IPS DF 19.7 (cell line): ENCODE data around the gene OSTC.
"Not testable (repeated sequence)": the region's sequence is repeated elsewhere in the genome, so short reads cannot be mapped to it uniquely, and the experiment has no call there.

Experiments used
- DNase-seq: peaks from one replicate; pipeline ENCODE4 v3.0.0-alpha.2; 2013; ENCODE audit warnings: low read depth, low spot score

Gene OSTC

GRCh38 chr4:108646706-108647105 is 3.7 kb upstream of the OSTC start:
- DNase-seq, result no peak

DNA sequence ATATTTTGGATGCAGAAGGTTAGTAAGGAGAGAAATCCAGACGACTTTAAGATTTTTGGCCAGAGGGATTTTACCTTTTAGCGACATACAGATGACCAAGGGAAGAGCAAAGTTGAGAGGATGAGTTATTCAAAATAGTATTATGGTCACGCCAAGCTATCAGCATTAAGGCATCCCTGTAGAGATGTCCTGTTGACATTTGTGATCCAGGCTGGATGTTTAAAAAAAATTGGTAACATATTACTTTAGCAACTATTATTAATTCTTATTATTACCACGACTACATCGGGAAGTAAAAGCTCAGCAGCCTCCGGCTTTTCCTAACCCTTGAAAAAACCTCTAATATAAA is 562 bp upstream of the OSTC start:
- no peak for DNase-seq

GRCh38 chr4:108651014-108651791 is 804 bp downstream of the OSTC start:
- no peak for DNase-seq

DNA sequence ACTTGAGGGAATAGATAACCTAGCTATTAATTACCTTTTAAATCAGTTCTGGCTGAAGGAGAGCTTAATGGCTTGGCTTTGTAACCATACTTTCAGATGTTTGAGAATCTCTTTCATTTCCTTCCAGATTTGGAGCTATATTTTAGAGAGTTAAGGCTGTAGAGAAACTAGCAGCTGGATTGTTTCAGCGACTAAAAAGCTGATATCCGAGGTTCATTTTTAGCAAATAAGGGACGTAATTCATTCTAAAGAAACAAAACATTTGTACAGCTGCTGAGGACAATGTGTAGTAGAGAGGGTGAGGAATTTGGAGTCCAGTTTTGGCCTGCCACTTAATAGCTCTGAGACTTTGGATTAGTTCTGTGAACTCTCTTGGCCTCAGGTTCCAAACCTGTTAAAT is 12.2 kb downstream of the OSTC start:
- DNase-seq, result no peak

- no peak for DNase-seq
Measured at GRCh38 chr4:108674356-108674977, 24.1 kb downstream of the OSTC start.

DNA sequence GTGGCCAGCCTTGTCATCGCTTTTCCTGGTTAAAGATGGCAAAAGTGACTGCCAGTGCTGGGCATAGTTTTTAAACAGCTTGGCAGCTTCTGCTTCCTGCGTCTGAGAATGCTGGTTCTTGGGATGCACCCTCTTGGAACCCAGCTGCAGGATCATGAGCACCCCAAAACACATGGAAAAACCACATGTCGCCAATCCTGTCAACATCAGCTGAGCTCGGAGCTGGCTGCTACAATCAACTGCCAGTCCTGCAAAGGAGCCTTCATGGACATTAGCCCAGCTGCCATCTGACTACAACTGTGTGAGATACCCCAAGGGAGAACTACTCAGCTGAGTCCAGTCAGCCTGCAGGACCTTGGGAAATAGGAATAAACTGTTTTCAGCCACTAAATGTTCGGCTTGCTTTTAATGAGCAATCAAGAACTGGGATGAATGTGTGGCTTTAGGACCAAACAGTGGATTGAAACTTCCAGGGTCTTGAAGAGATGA is 31.0 kb downstream of the OSTC start:
- no peak for DNase-seq

GRCh38 chr4:108683479-108683878 is 33.1 kb downstream of the OSTC start:
- DNase-seq, result no peak

GRCh38 chr4:108685036-108685686 is 34.8 kb downstream of the OSTC start:
- DNase-seq, result no peak

DNA sequence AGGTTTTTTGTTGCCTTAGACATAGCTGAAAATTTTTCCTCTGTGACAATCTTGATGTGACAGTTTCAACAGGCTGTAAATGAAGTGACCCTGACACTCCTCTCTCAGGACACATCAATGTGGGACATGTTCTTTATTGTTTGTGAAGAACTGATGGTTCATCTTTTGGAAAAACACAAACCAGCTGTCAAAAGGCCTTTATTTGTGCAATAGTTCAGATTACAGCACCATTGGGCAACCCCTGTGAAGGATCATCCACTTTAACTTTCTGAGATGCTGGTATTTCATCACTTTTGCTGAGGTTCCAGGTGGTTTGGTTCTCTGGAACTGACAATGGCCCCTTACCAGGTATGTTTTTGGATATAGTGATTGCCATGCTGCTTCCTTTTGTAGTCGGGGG is 40.3 kb downstream of the OSTC start:
- no peak for DNase-seq

DNA sequence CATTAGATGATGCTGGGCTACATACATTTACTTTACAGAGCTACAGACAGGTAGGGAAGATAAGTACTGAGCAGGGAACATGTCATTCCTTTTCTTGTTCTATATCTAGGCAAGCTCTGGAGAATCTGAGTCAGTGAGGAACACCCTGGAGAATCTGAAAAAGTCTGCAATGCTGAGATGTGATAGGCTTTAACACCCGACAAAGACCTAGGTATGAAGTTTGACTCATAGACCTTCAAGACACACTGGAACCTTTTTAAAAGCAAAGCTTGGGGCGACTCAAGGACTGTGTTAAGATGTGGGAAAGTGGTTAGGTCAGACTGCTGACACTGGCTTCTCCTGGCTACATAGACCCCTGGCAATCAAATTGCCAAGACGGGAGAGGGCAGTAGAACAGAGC is 42.8 kb downstream of the OSTC start:
- DNase-seq, result no peak

GRCh38 chr4:108693819-108694218 is 43.4 kb downstream of the OSTC start:
- DNase-seq, result no peak

DNA sequence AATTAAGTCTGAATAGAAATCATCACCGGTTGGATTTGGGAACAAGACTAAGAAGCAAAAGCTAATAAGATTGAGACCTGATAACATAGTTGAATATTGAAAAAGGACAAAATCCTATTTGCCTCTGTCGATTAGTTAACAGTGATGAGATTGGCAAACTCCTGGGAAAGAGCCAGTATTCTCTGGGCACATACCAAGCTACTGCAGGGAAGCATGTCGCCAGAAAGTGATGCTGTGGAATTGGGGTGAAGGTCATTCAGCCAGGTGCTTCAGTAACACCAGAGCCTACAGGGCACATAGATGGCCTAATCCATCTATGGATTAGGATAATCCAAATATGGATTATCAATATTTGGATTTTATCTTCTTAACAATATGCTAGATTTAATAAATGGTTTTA is 44.0 kb downstream of the OSTC start:
- no peak for DNase-seq

DNA sequence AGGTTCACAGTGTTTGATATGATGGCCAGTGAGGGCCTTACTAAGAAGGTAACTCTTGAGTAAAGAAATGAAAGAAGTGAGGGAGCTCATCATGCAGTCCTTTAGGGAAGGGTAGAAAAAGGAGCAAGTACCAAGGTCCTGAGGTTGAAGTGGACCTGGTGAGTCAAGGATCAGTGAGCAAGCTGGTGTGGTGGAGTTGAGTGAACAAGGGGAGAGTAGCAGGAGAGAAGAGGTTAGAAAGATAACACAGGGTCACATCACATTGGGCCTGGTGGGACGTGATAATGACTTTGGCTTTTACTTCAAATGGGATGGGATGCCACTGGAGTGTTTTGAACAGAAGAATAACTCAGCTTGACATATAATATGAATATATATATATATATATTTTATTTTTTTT is 44.7 kb downstream of the OSTC start:
- DNase-seq, result no peak

- DNase-seq, result no peak
Measured at GRCh38 chr4:108696160-108696559, 45.8 kb downstream of the OSTC start.

GRCh38 chr4:108700081-108700757 is 49.8 kb downstream of the OSTC start:
- DNase-seq, result no peak

- no peak for DNase-seq
Measured at GRCh38 chr4:108702960-108703359, 52.6 kb downstream of the OSTC start.

DNA sequence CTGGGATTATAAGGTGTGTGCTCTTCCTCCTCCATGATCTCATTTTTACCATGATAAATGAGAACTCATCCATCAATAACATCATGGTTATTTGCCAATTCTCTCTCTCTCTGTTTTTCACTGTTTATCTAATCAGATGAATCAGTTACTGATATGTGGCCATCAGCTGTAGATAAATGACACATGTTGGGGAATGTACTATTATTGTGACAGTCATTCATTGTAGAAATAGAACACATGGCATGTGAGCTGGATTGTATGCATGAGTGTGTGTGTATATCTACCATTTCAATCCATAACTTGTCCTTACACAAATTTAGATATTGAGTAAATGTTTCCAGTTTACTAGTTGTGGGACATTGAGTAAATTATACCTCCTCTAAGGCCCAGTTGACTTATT is 53.0 kb downstream of the OSTC start:
- DNase-seq, result no peak

- no peak for DNase-seq
Measured at GRCh38 chr4:108703966-108704365, 53.6 kb downstream of the OSTC start.

- no peak for DNase-seq
Measured at GRCh38 chr4:108706289-108706688, 55.9 kb downstream of the OSTC start.

- no peak for DNase-seq
Measured at GRCh38 chr4:108709234-108709633, 58.8 kb downstream of the OSTC start.

DNA sequence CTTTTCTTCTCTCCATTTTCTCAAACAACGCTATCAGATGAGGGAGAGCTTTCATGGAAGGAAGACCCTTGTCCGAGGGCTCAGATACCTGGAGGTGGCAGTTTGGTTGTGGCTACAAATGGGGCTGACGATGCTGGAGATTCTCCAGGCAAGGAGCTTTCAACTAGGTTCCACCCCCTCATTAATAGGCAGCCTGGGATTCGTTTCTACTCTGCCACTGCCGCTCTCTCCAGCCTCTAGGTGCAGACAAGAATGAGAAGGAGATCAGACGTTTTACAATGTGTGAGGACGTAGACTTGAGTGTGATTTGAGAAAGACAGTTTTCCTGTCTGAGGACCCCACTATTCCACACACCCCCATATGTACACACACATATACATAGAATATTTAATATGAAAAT is 59.3 kb downstream of the OSTC start:
- DNase-seq, result no peak

DNA sequence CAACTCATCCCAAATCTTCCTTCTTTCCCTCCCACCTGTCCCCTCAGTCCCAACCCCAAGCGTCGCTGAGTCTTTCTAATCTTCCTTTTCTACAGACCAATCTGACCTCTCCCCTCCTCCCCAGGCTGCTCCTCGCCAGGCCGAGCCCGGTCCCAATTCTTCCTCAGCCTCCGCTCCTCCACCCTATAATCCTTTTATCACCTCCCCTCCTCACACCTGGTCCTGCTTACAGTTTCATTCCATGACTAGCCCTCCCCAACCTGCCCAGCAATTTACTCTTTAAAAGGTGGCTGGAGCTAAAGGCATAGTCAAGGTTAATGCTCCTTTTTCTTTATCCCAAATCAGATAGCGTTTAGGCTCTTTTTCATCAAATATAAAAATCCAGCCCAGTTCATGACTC is 60.2 kb downstream of the OSTC start:
- DNase-seq, result not testable (repeated sequence)
